Erythroblast (primary cell): Measurements from ENCODE around the gene CC2D1A.
"Not testable (repeated sequence)": the region's sequence is repeated elsewhere in the genome, so short reads cannot be mapped to it uniquely, and the experiment has no call there.

Experiments
- DNase-seq, 2 experiments: peaks; one replicate each; lab custom pipeline; 2025; lab: John Stamatoyannopoulos, UW
- GATA1 ChIP-seq: IDR thresholded peaks from 2 replicates; pipeline ENCODE4 v1.6.1; 2011; ENCODE audit warnings: low read depth, mild to moderate bottlenecking, control low read depth, low read length, moderate library complexity
- POLR2A ChIP-seq: IDR thresholded peaks from 2 replicates; pipeline ENCODE4 v1.6.1; 2011; ENCODE audit warnings: mild to moderate bottlenecking, low read length

Gene CC2D1A

GRCh38 chr19:13961826-13962698 lies 56.1 kb downstream of the CC2D1A start:
- no peak for TF ChIP-seq GATA1
- no peak for TF ChIP-seq POLR2A

GRCh38 chr19:13962699-13963602 lies 57.0 kb downstream of the CC2D1A start:
- no peak for DNase-seq
- TF ChIP-seq POLR2A (no peak), GATA1 (no peak)

More at GRCh38 chr19:13961826-13962698, 56.1 kb downstream of the CC2D1A start:
- no peak for DNase-seq

- no peak for DNase-seq
- TF ChIP-seq GATA1, result no peak
- TF ChIP-seq POLR2A, result no peak
These were observed 57.7 kb downstream of the CC2D1A start for GRCh38 chr19:13963603-13964105.

GRCh38 chr19:13964776-13965175 lies 58.8 kb downstream of the CC2D1A start:
- no peak for DNase-seq
- TF ChIP-seq POLR2A (no peak), GATA1 (no peak)

GRCh38 chr19:13965377-13965896 lies 59.4 kb downstream of the CC2D1A start:
- no peak for DNase-seq

GRCh38 chr19:13965926-13966683 lies 60.1 kb downstream of the CC2D1A start:
- TF ChIP-seq GATA1 (no peak), POLR2A (no peak)
- DNase-seq, result no peak

More at GRCh38 chr19:13965377-13965896, 59.4 kb downstream of the CC2D1A start:
- TF ChIP-seq POLR2A, result no peak
- TF ChIP-seq GATA1, result no peak

- TF ChIP-seq POLR2A (no peak), GATA1 (no peak)
- DNase-seq, result no peak
These were observed 60.7 kb downstream of the CC2D1A start for GRCh38 chr19:13966684-13967128.

GRCh38 chr19:13967206-13967605 lies 61.2 kb downstream of the CC2D1A start:
- not testable (repeated sequence) for DNase-seq

- no peak for DNase-seq
- no peak for TF ChIP-seq POLR2A
- TF ChIP-seq GATA1, result no peak
These were observed 62.5 kb downstream of the CC2D1A start for GRCh38 chr19:13968383-13968935.

- TF ChIP-seq POLR2A (no peak), GATA1 (no peak)
- no peak for DNase-seq
These were observed 63.0 kb downstream of the CC2D1A start for GRCh38 chr19:13968999-13969398.

GRCh38 chr19:13969897-13970296 lies 63.9 kb downstream of the CC2D1A start:
- DNase-seq, result no peak
- TF ChIP-seq POLR2A, result no peak
- no peak for TF ChIP-seq GATA1

- not testable (repeated sequence) for DNase-seq
These were observed 65.9 kb downstream of the CC2D1A start for GRCh38 chr19:13971868-13972267.
